ENCODE measurements around the gene METTL25B.

- no peak for TF ChIP-seq CTCF (conservative IDR thresholded peaks at IDR 0.05; ENCODE audit: low read depth, low read length)
- peak; percentile 87 for TF ChIP-seq EZH2phosphoT487 (IDR thresholded peaks at IDR 0.05; ENCODE audit: borderline replicate concordance, low read length)
- TF ChIP-seq EZH2 (IDR thresholded peaks at IDR 0.05; ENCODE audit: low read length, unreplicated experiment), result no peak
Observed at GRCh38 chr1:156751757-156752481, 23.6 kb downstream of the METTL25B start.
